ENCODE data around the gene CPT2. TPM values are rescaled to one million over a fixed set of nuclear protein-coding genes. Genes with fewer than 3 reads are reported as not detected.

CPT2 gene
- total and polyA plus RNA-seq, 2 of the 13 experiments (the other 11 are each of a cell fraction or from before 2014, with no cell fraction given) = 12.6 to 14.6 TPM

GRCh38 chr1:53183095-53183990 lies 13.3 kb upstream of the CPT2 start (continued):
- TF ChIP-seq KDM2A (CRISPR knock-in tag; IDR thresholded peaks at IDR 0.05; ENCODE audit: borderline replicate concordance, low read depth) (peak; percentile 26; the same call in 1 of the 2 replicates), ZNF24 (IDR thresholded peaks at IDR 0.05) (no peak), ZBTB43 (CRISPR knock-in tag; conservative IDR thresholded peaks at IDR 0.05) (peak; percentile 96), PHF20 (CRISPR knock-in tag; IDR thresholded peaks at IDR 0.05) (0 out of 2 replicates have a peak, but pooled peaks have one; percentile 28), MEIS2 (CRISPR knock-in tag; IDR thresholded peaks at IDR 0.05) (peak; percentile 76), SPEN (CRISPR knock-in tag; IDR thresholded peaks at IDR 0.05; ENCODE audit: low read depth) (peak; percentile 85), KLF9 (CRISPR knock-in tag; IDR thresholded peaks at IDR 0.05; ENCODE audit: low read depth) (no peak; the same call in 1 of the 2 replicates), ISX (CRISPR knock-in tag; conservative IDR thresholded peaks at IDR 0.05) (0 out of 2 replicates have a peak, but pooled peaks have one; percentile 65), FOXK2 (IDR thresholded peaks at IDR 0.05) (peak; percentile 96), KLF6 (CRISPR knock-in tag; IDR thresholded peaks at IDR 0.05) (0 out of 2 replicates have a peak, but pooled peaks have one; percentile 60), EZH2 (conservative IDR thresholded peaks at IDR 0.05; ENCODE audit: low read depth, low read length) (no peak), ZNF546 (CRISPR knock-in tag; conservative IDR thresholded peaks at IDR 0.05) (0 out of 2 replicates have a peak, but pooled peaks have one; percentile 45), KAT8 (CRISPR knock-in tag; IDR thresholded peaks at IDR 0.05) (peak; percentile 86), ARID4A (CRISPR knock-in tag; IDR thresholded peaks at IDR 0.05; ENCODE audit: borderline replicate concordance) (peak; percentile 70; the same call in 1 of the 2 replicates), CHD4 (IDR thresholded peaks at IDR 0.05; ENCODE audit: borderline replicate concordance, low read length) (no peak), HCFC1 (IDR thresholded peaks at IDR 0.05; ENCODE audit: low read depth, low read length) (0 out of 2 replicates have a peak, but pooled peaks have one; percentile 12), ZNF292 (CRISPR knock-in tag; IDR thresholded peaks at IDR 0.05; ENCODE audit: borderline replicate concordance, low read depth) (peak; percentile 80), ZFYVE20 (CRISPR knock-in tag; IDR thresholded peaks at IDR 0.05; ENCODE audit: borderline replicate concordance, low read depth) (no peak), RARA (CRISPR knock-in tag; IDR thresholded peaks at IDR 0.05) (peak; percentile 91)
- TF ChIP-seq, protein P1, sequence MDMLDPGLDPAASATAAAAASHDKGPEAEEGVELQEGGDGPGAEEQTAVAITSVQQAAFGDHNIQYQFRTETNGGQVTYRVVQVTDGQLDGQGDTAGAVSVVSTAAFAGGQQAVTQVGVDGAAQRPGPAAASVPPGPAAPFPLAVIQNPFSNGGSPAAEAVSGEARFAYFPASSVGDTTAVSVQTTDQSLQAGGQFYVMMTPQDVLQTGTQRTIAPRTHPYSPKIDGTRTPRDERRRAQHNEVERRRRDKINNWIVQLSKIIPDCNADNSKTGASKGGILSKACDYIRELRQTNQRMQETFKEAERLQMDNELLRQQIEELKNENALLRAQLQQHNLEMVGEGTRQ (IDR thresholded peaks at IDR 0.05; ENCODE audit: low read depth, low read length) = peak; percentile 91
- TF ChIP-seq, protein P1 (CRISPR knock-in tag; IDR thresholded peaks at IDR 0.05; ENCODE audit: borderline replicate concordance) = peak; percentile 95; the same call in 1 of the 2 replicates
- TF ChIP-seq, protein P2, sequence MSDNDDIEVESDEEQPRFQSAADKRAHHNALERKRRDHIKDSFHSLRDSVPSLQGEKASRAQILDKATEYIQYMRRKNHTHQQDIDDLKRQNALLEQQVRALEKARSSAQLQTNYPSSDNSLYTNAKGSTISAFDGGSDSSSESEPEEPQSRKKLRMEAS (IDR thresholded peaks at IDR 0.05) = peak; percentile 91
